ENCODE data around the gene MAP3K20.
"Not testable (repeated sequence)": the region's sequence is repeated elsewhere in the genome, so short reads cannot be mapped to it uniquely, and the experiment has no call there.

The MAP3K20 gene

DNA sequence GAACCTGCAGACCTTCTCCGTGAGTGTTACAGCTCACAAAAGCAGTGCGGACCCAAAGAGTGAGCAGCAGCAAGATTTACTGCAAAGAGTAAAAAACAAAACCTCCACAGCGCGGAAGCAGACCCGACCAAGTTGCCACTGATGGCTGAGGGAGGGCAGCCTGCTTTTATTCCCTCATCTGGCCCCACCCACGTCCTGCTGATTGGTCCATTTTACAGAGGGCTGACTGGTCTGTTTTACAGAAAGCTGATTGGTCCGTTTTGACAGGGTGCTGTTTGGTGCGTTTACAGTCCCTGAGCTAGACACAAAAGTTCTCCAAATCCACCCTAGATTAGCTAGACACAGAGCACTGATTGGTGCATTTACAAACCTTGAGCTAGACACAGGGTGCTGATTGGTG is 206.3 kb downstream of the MAP3K20 start:
- DNase-seq (ENCODE audit: low read depth), result not testable (repeated sequence)

DNA sequence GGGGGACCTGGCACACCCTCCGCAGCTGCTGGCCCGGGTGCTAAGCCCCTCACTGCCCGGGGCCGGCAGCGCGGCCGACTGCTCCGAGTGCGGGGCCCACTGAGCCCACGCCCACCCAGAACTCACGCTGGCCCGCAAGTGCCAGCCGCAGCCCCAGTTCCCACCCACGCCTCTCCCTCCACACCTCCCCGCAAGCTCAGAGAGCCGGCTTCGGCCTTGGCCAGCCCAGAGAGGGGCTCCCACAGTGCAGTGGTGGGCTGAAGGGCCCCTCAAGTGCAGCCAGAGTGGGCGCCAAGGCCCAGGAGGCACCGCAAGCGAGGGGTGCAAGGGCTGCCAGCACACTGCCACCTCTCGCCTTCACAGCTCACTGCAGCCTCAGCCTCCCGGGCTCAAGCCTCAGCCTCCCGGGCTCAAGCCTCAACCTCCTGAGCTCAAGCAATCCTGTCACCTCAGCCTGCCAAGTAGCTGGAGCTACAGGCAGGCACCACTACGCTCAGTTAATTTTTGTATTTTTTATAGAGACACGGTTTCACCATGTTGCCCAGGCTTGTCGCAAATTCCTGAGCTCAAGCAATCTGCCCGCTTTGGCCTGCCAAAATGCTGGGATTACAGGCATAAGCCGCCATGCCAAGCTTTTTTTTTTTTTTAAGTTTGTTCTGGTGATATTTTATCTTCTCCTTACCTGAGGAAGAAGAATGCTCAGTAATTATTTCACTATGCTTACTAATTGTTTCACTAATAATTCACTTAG is 207.3 kb downstream of the MAP3K20 start:
- DNase-seq (ENCODE audit: low read depth), result no peak

DNA sequence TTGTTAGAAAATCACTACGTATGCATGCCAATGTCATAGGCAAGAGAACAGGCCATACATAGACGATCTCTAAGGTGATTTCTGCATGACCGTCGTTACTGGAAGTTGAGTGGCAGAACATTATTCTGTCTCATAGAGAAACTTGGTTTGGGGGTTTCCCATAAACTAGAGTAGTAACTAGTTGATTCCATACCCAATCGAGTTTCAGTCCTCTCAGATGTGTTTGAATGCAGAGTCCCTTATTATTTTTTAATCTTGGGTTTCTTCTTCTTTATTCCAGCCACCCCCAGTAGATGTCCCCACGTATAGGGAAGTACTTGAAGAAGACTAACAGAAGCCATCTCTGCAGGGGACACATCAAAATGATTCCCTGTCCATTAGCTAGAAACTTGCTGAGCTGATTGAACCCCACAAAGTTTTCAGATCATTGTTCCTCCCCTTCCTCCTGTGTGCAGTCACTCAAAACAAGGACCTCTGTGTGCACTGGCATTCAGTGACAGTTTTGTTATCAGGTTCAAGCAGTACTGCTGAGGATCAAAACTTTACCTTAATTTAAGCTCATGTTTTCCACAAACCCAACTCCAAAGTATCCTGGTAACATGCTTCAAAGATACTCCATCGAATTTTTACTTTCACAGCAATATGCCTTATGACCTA is 210.6 kb downstream of the MAP3K20 start:
- no peak for DNase-seq (ENCODE audit: low read depth)

DNA sequence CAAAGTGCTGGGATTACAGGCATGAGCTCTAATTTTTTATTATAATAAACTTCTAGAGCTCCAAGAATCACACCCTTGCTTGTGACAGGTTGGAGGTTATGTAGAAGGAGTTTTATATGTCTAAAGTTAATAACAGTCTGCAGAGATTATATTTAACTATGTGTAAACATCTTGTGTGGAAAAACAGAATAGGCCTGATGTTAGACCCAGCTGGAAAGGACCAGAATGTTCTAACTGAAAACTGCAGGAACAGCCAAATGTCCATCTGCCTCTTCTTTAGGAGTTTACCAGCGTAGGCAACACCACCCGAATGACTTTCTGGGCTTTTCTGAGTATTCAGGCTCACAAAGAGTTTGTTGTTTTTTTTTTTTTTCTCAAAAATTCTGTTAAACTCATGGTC is 211.9 kb downstream of the MAP3K20 start:
- DNase-seq (ENCODE audit: low read depth), result no peak

DNA sequence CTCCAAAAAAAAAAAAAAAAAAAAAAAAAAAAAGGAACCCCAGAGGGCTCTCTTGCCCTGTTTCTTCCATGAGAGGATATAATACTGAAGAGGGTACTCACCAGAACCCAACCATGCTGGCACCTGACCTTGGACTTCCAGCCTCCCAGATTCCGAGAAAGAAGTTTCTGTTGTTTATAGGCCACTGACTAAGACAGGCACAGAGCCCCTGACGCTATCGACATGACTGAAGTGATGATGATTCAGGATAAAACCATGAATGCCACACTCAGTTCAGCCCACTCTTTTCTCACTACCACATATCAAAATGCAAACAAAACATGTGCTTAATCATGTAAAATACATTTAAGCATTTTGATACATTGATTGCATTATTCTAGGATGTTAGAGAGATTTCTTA is 212.9 kb downstream of the MAP3K20 start:
- no peak for DNase-seq (ENCODE audit: low read depth)

DNA sequence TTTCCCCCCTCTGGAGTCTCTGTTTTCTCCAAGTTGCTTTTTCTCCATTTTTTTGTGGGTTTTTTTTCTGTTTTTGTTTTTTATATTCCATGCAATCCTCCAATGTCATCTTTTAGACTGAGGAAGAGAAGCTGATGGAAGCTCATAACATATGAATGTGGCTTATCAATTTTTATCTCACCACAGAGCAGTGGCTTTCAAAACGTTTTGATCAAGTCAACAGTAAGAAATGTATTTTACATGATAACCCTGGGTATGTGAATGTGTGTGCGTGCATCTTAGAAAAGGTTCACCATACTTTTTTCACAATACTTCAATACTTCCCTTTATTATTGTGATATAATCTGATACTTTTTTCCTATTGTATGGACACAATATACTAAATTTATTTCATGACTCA is 214.4 kb downstream of the MAP3K20 start:
- no peak for DNase-seq (ENCODE audit: low read depth)

DNA sequence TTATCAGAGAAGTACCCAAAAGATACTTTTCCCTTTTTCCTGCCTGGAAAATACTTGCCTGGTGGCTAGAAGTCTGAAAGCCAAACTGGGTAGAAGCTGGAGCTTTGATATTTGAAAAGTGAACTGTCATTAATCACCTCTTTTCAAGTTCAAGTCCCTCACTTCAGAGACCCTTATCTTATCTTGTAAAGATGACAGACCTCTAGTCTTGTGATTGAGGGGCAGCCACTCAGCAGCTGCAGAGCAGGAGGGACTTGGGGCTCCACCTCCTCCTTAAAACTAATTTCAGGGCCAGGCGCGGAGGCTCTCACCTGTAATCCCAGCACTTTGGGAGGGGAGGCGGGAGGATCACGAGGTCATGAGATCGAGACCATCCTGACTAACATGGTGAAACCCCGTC is 214.9 kb downstream of the MAP3K20 start:
- DNase-seq (ENCODE audit: low read depth), result no peak

DNA sequence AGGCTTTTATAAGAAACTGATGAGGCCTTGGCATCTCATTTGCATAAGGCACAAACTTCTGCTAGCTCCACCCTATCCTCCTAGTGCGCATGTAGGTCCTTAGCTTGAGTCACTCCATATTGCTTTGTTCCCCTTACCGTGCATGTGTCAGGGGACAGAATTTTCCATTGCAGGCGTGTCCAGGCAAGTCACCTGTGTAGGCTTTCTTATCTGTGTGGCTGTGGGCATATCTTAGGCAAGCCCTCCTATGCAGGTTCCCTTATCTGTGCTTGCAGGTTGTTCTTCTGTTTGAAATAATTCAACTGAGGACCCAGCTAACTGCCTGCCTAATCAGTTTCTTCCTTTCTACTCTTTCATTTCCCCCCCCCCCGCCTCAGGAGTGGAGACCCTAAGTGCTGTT is 215.8 kb downstream of the MAP3K20 start:
- no peak for DNase-seq (ENCODE audit: low read depth)

DNA sequence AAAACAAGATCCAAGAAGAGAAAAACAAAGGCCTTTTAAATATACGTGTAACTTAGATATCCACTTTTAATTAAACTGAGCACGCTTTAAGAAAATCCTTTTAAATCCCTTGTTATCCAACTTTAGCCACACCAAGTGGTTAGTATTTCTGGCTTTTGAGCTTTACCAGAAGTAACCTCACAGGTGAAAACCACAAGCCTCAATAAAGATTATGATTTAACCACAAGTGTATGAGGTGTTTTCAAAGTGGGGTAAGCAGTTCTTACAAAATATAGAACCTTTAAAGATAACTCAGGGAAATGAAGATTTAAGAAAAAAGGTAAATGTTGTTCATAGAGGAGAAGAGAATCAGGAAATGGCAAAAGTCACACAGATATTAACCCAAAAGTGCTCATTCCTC is 220.6 kb downstream of the MAP3K20 start:
- no peak for DNase-seq (ENCODE audit: low read depth)

DNA sequence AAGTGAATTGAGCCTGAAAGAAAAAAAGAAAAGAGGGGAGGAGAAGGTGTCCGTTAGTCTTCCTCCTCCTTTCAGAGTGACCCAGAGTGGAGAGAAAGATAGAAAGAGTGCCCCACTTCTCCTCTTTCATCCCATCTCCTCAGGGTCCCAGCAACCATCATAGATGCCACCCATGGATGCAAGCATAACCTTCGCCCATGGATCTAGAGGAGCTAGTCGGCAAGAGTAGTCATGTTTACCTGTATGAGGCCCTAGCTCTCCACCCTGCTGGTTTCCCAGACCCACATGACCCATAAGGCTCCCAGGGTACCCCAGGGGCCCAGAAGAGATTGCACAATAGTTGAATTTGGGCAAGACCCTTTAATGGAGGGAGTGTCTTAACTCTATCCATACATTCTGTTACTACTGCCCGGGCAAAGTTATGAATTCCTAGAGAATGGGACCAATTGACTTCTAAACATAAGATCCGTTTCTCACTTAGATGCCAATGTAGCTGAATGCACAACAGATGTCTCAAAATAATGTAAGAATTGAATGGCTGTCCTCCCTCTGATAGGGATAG is 223.0 kb downstream of the MAP3K20 start:
- DNase-seq (ENCODE audit: low read depth), result no peak

DNA sequence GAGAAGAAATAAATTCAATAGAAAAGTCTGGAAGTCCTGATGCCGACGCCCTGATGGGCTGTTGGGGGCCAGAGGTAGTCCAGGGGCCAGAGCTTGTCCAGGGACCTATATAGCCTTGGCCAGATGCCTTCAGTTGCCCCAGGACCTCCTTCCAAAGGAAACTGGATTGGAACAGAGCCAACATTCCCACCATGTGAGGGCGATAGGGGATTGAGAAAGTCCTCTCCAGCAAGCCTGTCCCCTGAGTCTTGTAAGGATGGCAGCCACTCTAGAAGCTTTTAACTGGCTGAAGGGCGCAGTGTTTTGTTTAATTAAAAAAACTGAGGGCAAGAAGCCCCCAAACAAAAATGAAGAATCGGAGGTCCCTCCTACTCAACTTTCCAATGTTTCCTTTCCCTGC is 224.1 kb downstream of the MAP3K20 start:
- DNase-seq (ENCODE audit: low read depth), result no peak

DNA sequence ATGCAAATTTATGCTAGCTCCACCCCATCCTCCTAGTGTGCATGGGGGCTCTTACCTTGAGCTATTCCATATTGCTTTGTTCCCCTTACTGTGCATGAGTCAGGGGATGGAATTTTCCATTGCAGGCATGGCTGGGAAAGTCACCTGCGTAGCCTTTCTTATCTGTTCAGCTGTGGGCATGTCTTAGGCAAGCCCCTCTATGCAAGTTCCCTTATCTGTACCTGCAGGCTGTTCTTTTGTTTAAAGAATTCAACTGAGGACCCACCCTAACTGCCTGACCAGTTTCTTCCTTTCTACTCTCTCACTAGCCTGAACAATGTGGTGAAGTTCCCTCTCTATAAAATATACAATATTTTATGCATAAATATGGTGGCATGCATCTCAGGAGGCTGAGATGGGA is 224.8 kb downstream of the MAP3K20 start:
- DNase-seq (ENCODE audit: low read depth), result no peak

DNA sequence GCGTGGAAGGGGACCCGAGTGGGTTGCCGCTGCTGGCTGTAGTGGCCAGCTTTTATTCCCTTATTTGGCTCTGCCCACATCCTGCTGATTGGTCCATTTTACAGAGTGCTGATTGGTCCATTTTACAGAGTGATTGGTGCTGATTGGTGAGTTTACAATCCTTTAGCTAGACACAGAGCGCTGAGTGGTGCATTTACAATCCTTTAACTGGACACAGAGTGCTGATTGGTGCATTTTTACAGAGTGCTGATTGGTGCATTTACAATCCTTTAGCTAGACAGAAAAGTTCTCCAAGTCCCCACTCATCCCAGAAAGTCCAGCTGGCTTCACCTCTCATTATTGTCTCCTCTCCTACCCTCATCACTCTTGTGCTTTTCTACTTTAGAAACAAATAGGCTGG is 225.9 kb downstream of the MAP3K20 start:
- DNase-seq (ENCODE audit: low read depth), result not testable (repeated sequence)

DNA sequence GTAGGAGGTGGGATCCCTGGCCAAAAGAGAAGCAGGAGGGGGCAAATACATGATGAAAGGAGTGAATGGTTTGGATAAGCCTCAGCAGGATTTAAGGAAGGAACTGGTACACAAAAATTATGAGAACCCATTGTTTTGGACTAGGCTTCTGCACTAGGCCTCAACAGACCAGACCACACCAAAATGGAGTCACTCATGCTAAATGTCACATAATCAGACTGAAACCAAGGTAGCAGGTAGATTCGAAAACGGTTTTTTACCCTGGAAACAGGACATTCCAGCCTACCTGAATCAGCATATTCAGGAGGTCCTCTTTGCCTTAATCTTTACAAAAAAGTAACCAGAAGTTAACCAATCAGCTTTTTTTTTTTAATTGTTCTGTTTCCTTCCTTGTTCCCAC is 229.7 kb downstream of the MAP3K20 start:
- no peak for DNase-seq (ENCODE audit: low read depth)

DNA sequence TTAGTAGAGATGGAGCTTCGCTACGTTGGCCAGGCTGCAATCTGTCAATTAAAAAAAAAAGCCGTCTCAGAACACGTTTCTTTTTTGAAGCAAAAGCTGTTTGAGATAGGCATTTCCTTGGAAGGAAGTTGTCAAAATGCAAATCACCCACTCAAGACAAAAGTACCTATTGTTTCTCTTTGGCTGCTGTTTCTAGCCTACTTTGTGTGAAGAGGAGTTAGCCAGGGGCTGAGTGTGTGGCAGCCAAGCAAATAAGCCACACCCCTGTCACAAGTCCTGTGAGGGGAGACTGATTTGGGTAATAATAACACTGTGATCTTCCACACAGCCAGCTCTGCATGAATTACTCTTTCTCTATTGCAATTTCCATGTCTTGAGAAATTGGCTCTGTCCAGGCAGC is 231.6 kb downstream of the MAP3K20 start:
- no peak for DNase-seq (ENCODE audit: low read depth)

DNA sequence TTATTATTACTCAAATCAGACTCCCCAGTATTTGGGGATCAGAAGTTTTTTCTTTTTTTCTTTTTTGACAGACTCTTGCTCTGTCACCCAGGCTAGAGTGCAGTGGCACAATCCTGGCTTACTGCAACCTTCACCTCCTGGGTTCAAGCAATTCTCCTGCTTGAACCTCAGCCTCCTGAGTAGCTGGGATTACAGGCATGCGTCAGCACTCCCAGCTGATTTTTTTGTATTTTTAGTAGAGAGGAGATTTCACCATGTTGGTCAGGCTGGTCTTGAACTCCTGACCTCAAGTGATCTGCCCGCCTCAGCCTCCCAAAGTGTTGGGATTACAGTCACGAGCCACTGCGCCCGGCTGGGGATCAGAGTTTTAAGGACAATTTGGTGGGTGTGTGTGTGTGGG is 233.7 kb downstream of the MAP3K20 start:
- DNase-seq (ENCODE audit: low read depth), result not testable (repeated sequence)

DNA sequence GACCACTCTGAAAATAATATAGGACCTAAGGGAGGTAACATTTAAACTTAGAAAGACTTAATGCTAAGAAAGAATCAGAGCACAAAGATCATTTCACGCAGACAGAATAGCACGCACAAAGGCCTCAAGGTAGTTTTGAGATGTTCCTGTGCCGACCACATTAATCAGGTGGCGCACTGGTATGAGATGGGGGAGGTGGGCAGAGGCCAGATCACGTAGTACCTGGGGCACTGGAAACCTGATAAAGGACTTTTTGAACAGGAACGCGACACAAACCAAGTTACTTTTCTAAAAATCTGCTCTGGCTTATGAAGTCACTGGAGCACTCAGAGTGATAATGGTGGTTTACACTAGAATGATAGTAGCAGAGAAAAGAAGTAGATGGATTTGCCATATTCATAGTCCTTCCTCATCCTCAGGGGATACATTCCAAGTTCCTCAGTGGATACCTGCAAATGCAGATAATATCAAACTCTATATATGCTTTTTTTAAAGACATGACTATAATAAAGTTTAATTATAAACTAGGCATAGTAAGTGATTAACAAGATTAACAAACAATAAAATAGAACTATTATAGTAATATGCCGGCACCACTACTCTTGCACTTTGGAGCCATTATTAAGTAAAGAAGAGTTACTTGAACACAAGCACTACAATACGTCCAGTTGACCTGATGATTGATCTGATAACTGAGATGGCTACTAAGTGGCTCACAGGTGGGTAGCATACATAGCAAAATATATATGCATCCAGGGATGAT is 236.4 kb downstream of the MAP3K20 start:
- DNase-seq (ENCODE audit: low read depth), result no peak
